Epithelial cell of esophagus (primary cell): ENCODE data around the gene TWIST1.

Experiments used
- DNase-seq: peaks from one replicate; pipeline ENCODE4 v3.0.0; 2010; ENCODE audit warnings: low read depth
- H3K4me3 ChIP-seq: 2 replicates; pipeline ENCODE4 v1.5.1; 2011; ENCODE audit warnings: mild to moderate bottlenecking, low read length, control low read depth
- TF ChIP-seq, protein P1 (sequence below): IDR thresholded peaks from 2 replicates; pipeline ENCODE4 v1.5.1; 2011; ENCODE audit warnings: low read depth, mild to moderate bottlenecking, low read length, control low read depth, inconsistent platforms; ENCODE audit not compliant: insufficient read depth; ENCODE audit errors: missing control alignments

Gene TWIST1

GRCh38 chr7:19101909-19102308 is 15.5 kb downstream of the TWIST1 start:
- DNase-seq = no peak
- H3K4me3 ChIP-seq = no peak overlapping the region
- TF ChIP-seq, protein P1, sequence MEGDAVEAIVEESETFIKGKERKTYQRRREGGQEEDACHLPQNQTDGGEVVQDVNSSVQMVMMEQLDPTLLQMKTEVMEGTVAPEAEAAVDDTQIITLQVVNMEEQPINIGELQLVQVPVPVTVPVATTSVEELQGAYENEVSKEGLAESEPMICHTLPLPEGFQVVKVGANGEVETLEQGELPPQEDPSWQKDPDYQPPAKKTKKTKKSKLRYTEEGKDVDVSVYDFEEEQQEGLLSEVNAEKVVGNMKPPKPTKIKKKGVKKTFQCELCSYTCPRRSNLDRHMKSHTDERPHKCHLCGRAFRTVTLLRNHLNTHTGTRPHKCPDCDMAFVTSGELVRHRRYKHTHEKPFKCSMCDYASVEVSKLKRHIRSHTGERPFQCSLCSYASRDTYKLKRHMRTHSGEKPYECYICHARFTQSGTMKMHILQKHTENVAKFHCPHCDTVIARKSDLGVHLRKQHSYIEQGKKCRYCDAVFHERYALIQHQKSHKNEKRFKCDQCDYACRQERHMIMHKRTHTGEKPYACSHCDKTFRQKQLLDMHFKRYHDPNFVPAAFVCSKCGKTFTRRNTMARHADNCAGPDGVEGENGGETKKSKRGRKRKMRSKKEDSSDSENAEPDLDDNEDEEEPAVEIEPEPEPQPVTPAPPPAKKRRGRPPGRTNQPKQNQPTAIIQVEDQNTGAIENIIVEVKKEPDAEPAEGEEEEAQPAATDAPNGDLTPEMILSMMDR = no peak

GRCh38 chr7:19101472-19101871 is 16.0 kb downstream of the TWIST1 start:
- H3K4me3 ChIP-seq = no peak overlapping the region
- DNase-seq = no peak
- TF ChIP-seq, protein P1 = no peak

GRCh38 chr7:19099924-19100323 is 17.5 kb downstream of the TWIST1 start:
- no peak for DNase-seq
- TF ChIP-seq, protein P1 = no peak
- H3K4me3 ChIP-seq = no peak overlapping the region

DNA sequence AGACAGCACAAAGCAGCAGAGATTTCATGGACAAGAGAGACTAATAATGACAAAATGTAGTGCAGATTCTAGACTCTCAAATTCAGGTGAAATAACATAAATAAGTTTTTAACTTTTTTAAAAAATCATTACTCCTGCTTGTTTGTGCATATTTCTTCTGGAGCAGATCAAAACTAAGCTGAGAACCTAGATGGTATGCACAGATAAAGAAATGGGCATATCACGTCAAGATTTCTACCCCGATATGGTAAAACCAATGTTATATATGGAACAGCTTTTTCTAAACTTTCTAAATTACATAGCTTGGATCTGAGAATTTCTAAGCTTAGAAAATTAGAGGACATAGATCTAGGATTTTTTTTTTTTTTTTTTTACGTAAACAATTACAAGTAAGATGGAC is 18.2 kb downstream of the TWIST1 start:
- no peak for DNase-seq
- H3K4me3 ChIP-seq = no peak overlapping the region
- TF ChIP-seq, protein P1 = no peak

DNA sequence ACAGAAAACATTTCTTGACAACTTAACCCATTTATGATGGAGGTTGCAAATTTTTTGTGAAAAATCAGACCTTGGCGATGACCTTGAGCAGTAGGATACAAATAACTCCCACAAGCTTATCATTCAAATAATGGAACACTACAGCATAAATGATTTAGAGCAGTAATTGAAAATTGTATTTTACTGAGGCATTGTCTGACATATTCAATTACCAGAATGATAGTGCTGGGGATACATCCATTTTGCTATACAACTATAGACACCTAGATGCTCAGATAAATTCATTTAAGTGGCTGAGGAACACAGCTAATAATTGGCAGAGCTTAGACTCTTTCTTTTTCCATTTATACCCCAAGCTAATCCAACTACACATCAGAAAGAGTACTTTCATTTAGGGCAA is 18.9 kb downstream of the TWIST1 start:
- no peak overlapping the region for H3K4me3 ChIP-seq
- DNase-seq = no peak
- TF ChIP-seq, protein P1 = no peak

- TF ChIP-seq, protein P1 = no peak
- DNase-seq = no peak
- H3K4me3 ChIP-seq = no peak overlapping the region
These were observed 20.0 kb downstream of the TWIST1 start for GRCh38 chr7:19097165-19098055.
